ENCODE data around the gene NSMF.
"Not testable (repeated sequence)": the region's sequence is repeated elsewhere in the genome, so short reads cannot be mapped to it uniquely, and the experiment has no call there.

NSMF gene

DNA sequence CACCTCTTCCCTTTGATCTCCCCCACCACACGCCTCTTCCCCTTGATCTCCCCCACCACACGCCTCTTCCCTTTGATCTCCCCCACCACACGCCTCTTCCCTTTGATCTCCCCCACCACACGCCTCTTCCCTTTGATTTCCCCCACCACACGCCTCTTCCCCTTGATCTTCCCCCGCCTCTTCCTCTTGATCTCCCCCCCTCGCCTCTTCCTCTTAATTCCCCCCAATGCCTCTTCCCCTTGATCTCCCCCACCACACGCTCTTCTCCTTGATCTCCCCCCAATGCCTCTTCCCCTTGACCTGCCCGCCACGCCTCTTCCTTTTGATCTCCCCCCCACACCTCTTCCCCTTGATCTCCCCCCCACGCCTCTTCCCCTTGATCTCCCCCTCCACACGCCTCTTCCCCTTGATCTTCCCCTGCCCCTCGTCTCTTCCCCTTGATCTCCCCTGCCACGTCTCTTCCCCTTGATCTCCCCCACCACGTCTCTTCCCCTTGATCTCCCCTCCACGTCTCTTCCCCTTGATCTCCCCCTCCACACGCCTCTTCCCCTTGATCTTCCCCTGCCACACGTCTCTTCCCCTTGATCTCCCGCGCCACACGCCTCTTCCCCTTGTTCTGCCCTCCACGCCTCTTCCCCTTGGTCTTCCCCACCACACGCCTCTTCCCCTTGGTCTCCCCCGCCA is 8.5 kb downstream of the NSMF start:
- DNase-seq: peak in 1 of 2 donors; percentile 22
- peak overlapping the region in 1 of 2 donors; percentile 44 for H3K4me3 Mint-ChIP-seq
- H3K27me3 Mint-ChIP-seq, H3K9me3 Mint-ChIP-seq, ATAC-seq: not testable (repeated sequence)
- peaks cover 86% of the 10 kb centered on the region for H3K4me1 Mint-ChIP-seq
- H3K27ac Mint-ChIP-seq: peak overlapping the region in 1 of 2 donors; percentile 75

GRCh38 chr9:137449931-137450538 is 9.1 kb downstream of the NSMF start:
- Mint-ChIP-seq H3K9me3 (no peaks in the 10 kb centered on the region), H3K27ac (peak overlapping the region in 1 of 2 donors; percentile 75), H3K4me1 (peaks cover 86% of the 10 kb centered on the region), H3K27me3 (no peaks in the 10 kb centered on the region), H3K4me3 (no peak overlapping the region)
- DNase-seq (peak; percentile 49 to 58), ATAC-seq (peak; percentile 12)

- DNase-seq (no peak), ATAC-seq (no peak)
- H3K4me3 Mint-ChIP-seq: no peak overlapping the region
- H3K9me3 Mint-ChIP-seq: no peaks in the 10 kb centered on the region
- H3K27me3 Mint-ChIP-seq: peaks cover 6% of the 10 kb centered on the region
- peak overlapping the region in 1 of 2 donors; percentile 54 for H3K27ac Mint-ChIP-seq
- peaks cover 86% of the 10 kb centered on the region for H3K4me1 Mint-ChIP-seq
Measured at GRCh38 chr9:137449081-137449844, 9.9 kb downstream of the NSMF start.

- H3K9me3 Mint-ChIP-seq: no peaks in the 10 kb centered on the region
- peaks cover 81% of the 10 kb centered on the region for H3K4me1 Mint-ChIP-seq
- no peak overlapping the region for H3K4me3 Mint-ChIP-seq
- ATAC-seq: peak; percentile 18
- DNase-seq: no peak
- H3K27ac Mint-ChIP-seq: no peak overlapping the region
- peaks cover 13% of the 10 kb centered on the region for H3K27me3 Mint-ChIP-seq
Measured at GRCh38 chr9:137448602-137448962, 10.6 kb downstream of the NSMF start.

DNA sequence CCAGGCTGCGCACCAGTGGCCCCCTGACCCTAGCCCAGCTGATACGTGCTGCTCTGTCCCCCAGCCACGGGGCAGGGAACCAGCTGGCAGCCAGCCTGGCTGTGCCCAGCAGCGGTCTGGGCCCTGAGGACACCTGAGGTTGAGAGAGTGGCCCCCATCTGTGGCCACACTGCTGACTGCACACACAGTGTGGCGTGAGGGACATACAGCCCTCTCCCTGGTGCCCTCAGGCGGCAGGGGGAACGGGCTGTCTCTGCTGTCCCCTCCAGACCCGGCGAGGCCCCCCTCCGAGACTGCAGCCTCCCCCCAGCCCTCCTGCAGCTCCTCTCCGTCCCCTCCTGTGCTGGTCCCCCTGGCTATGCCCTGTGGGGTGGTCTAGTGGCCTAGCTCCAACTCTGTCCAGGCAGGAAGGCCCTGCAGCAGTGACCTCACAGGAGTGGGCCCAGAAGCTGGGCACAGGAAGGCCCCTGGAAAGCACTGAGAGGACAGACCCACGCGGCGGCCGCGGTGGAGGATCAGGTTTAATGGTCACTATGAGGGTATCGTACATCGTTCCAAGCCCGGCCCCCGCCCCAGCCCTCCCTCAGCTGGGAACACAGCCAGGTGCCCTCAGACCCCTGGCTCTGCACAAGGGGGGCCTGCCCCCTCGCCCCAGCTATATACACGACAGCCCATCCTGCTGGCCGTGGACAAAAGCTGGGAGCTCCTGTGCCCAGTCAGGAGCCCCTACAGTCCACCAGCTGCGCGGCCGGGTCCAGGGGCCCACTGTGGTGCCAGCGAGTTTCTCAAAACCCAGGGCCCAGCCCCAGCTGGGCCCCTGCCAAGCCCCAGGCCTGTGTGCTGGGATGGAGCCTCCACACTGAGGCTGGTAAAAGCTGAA is 11.2 kb downstream of the NSMF start:
- no peak for DNase-seq
- H3K27me3 Mint-ChIP-seq: peaks cover 17% of the 10 kb centered on the region
- no peak overlapping the region for H3K27ac Mint-ChIP-seq
- peaks cover 75% of the 10 kb centered on the region for H3K4me1 Mint-ChIP-seq
- H3K4me3 Mint-ChIP-seq: no peak overlapping the region
- no peak for ATAC-seq
- no peaks in the 10 kb centered on the region for H3K9me3 Mint-ChIP-seq

GRCh38 chr9:137446851-137447471 is 12.2 kb downstream of the NSMF start:
- Mint-ChIP-seq H3K27ac (no peak overlapping the region), H3K27me3 (peaks cover 24% of the 10 kb centered on the region), H3K9me3 (no peaks in the 10 kb centered on the region), H3K4me1 (peaks cover 68% of the 10 kb centered on the region), H3K4me3 (no peak overlapping the region)
- DNase-seq (no peak), ATAC-seq (no peak)

DNA sequence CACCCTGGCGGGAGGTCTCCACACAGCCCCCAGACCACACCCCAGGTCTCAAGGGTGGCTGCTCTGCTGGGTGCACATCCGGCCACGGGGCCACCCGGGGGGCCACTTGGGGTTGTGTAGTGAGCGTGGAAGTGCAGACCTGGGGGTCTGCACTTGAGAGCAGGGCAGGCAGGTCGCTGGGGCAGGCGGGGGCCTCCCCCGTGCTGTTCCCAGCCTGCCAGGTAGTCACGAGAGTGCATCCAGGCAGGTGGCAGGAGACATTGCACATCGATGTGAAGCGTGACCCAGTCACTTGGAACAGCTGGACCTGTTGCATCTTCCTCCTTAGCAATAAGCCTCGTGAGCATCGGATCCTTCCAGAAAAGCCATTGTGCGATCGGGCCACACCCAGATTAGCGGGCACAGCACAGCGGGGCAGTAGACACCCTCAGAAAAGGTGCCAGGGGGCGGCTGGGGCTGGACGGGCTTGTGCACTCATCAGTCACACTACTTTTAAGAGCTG is 13.2 kb downstream of the NSMF start:
- ATAC-seq (peak; percentile 15), DNase-seq (no peak)
- Mint-ChIP-seq H3K4me1 (peaks cover 65% of the 10 kb centered on the region), H3K27me3 (peaks cover 29% of the 10 kb centered on the region), H3K9me3 (no peaks in the 10 kb centered on the region), H3K27ac (no peak overlapping the region), H3K4me3 (no peak overlapping the region)

DNA sequence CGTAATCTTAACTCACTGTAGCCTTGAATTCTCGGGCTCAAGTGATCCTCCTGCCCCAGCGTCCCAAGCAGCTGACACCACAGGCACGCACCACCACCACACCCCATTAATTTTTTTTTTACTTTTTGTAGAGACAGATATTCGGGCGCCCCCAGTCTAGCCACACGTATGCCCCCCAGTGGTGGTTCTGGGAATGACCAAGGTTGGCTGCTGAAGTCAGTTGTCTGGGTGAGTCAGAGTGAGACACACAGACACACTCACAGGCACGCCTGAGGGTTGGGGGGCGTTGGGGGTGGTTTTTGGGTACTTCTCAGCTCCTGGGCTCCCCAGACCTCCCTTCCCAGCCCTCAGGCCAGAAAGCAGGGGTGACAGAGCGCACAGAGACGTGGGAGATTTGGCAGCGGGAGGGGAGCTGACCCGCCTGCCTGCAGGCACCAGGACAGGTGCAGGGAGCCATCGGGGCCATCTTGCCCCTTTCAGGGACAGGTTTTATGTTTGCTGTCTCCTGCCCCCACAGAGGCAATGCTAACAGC is 13.8 kb downstream of the NSMF start:
- Mint-ChIP-seq H3K27me3 (peaks cover 29% of the 10 kb centered on the region), H3K4me3 (no peak overlapping the region), H3K4me1 (peaks cover 59% of the 10 kb centered on the region), H3K9me3 (no peaks in the 10 kb centered on the region), H3K27ac (no peak overlapping the region)
- ATAC-seq (peak; percentile 80), DNase-seq (peak; percentile 83 to 86)

- Mint-ChIP-seq H3K4me1 (peaks cover 48% of the 10 kb centered on the region), H3K27ac (no peak overlapping the region), H3K9me3 (no peaks in the 10 kb centered on the region), H3K4me3 (no peak overlapping the region), H3K27me3 (peaks cover 35% of the 10 kb centered on the region)
- ATAC-seq: no peak
- no peak for DNase-seq
Measured at GRCh38 chr9:137444106-137444790, 14.9 kb downstream of the NSMF start.

GRCh38 chr9:137441935-137442321 is 17.2 kb downstream of the NSMF start:
- H3K9me3 Mint-ChIP-seq: no peaks in the 10 kb centered on the region
- ATAC-seq (no peak), DNase-seq (no peak)
- peak overlapping the region; percentile 68 to 79 for H3K4me3 Mint-ChIP-seq
- peaks cover 36% of the 10 kb centered on the region for H3K27me3 Mint-ChIP-seq
- peaks cover 28% of the 10 kb centered on the region for H3K4me1 Mint-ChIP-seq
- no peak overlapping the region for H3K27ac Mint-ChIP-seq

DNA sequence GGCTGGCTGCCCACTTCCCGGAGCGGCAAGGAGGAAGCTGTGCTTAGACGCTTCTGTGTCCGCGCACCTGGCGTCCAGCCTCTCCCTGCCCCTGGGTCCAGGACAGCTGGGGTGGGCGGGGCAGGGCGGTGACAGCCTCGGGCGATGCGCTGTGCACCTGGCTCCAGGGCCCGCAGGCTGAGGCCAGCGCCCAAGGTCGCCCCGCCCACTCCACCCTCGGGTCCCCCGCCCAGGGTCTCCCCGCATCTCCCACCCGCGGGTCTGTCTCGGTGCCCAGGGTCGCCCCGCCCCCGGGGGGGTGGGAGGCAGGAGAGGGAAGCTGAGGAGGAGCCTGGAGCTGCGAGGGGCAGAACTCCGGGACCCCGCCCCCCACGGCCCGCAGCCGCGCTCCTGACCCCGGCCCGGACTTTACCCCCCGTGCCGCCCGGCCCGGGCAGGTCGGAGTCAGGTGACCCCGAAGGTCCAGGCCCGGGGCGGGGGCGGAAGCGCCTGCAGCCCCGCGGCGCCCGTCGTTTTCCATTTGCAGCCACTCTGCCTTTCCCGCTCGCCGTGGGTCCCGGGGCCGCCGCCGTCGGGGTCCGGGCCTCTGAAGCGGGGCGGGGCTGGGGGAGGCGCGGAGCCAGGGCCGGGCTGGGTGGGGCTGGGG is 17.7 kb downstream of the NSMF start, which contains the start of gene ENTPD8:
ENTPD8 (minus strand) TSS at position 69 of the 646 bp plus-strand sequence. CDS start 3,072 bp downstream, outside the sequence.
- H3K4me1 Mint-ChIP-seq: peaks cover 26% of the 10 kb centered on the region
- peaks cover 36% of the 10 kb centered on the region for H3K27me3 Mint-ChIP-seq
- H3K9me3 Mint-ChIP-seq: no peaks in the 10 kb centered on the region
- peak within 1 kb of the TSS; percentile 68 to 79 for H3K4me3 Mint-ChIP-seq
- no peak within 1 kb of the TSS for H3K27ac Mint-ChIP-seq
- DNase-seq: no peak
- peak; percentile 16 for ATAC-seq

GRCh38 chr9:137439158-137439714 is 19.9 kb downstream of the NSMF start:
- peaks cover 30% of the 10 kb centered on the region for H3K27me3 Mint-ChIP-seq
- H3K4me1 Mint-ChIP-seq: peaks cover 11% of the 10 kb centered on the region
- H3K9me3 Mint-ChIP-seq: no peaks in the 10 kb centered on the region
- ATAC-seq (no peak), DNase-seq (no peak)
- H3K27ac Mint-ChIP-seq: no peak overlapping the region
- H3K4me3 Mint-ChIP-seq: peak overlapping the region in 1 of 2 donors; percentile 45

- DNase-seq (no peak), ATAC-seq (no peak)
- Mint-ChIP-seq H3K4me1 (peaks cover 11% of the 10 kb centered on the region), H3K9me3 (no peaks in the 10 kb centered on the region), H3K4me3 (no peak overlapping the region), H3K27me3 (peaks cover 25% of the 10 kb centered on the region), H3K27ac (no peak overlapping the region)
Measured at GRCh38 chr9:137438591-137439157, 20.5 kb downstream of the NSMF start.

All from stimulated activated naive CD8-positive, alpha-beta T cell treated with anti-CD3 and anti-CD28 coated beads, Interleukin-15, amount 100 ng/mL, for 72 hours (primary cell).